T-helper 1 cell treated with Interleukin-12 subunit alpha and Interleukin-12 subunit beta and Interleukin-4 antibody, amounts not matched to agents 30 μg/mL and 1 μg/mL, for 36 hours (primary cell): Measurements from ENCODE around the gene HIPK1.

Experiments used
- H3K27ac Mint-ChIP-seq: one replicate; pipeline ENCODE4 v1.8.0; 2021; ENCODE audit warnings: mild to moderate bottlenecking, mixed read lengths
- H3K27me3 Mint-ChIP-seq: one replicate; pipeline ENCODE4 v1.8.0; 2021; ENCODE audit warnings: low read depth, mixed read lengths
- H3K36me3 Mint-ChIP-seq: one replicate; pipeline ENCODE4 v1.8.0; 2021; ENCODE audit warnings: low read depth, mixed read lengths
- H3K4me1 Mint-ChIP-seq: one replicate; pipeline ENCODE4 v1.8.0; 2021; ENCODE audit warnings: low read depth, mixed read lengths
- H3K4me3 Mint-ChIP-seq: one replicate; pipeline ENCODE4 v1.8.0; 2021; ENCODE audit warnings: mild to moderate bottlenecking, moderate library complexity, mixed read lengths
- H3K9me3 Mint-ChIP-seq: one replicate; pipeline ENCODE4 v1.8.0; 2021; ENCODE audit warnings: mixed read lengths

Gene HIPK1

DNA sequence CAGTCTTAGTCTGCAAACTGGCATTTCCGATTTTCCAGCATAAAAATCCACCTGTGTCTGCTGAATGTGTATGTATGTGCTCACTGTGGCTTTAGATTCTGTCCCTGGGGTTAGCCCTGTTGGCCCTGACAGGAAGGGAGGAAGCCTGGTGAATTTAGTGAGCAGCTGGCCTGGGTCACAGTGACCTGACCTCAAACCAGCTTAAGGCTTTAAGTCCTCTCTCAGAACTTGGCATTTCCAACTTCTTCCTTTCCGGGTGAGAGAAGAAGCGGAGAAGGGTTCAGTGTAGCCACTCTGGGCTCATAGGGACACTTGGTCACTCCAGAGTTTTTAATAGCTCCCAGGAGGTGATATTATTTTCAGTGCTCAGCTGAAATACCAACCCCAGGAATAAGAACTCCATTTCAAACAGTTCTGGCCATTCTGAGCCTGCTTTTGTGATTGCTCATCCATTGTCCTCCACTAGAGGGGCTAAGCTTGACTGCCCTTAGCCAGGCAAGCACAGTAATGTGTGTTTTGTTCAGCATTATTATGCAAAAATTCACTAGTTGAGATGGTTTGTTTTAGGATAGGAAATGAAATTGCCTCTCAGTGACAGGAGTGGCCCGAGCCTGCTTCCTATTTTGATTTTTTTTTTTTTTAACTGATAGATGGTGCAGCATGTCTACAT lies 47.6 kb downstream of the HIPK1 start:
- H3K27me3 Mint-ChIP-seq, result no peaks in the 10 kb centered on the region
- no peak overlapping the region for H3K27ac Mint-ChIP-seq
- H3K4me1 Mint-ChIP-seq, result peaks cover 35% of the 10 kb centered on the region
- peaks cover 25% of the 10 kb centered on the region for H3K36me3 Mint-ChIP-seq
- no peaks in the 10 kb centered on the region for H3K9me3 Mint-ChIP-seq
- no peak overlapping the region for H3K4me3 Mint-ChIP-seq

- peaks cover 16% of the 10 kb centered on the region for H3K36me3 Mint-ChIP-seq
- no peak overlapping the region for H3K4me3 Mint-ChIP-seq
- no peaks in the 10 kb centered on the region for H3K9me3 Mint-ChIP-seq
- peaks cover 35% of the 10 kb centered on the region for H3K4me1 Mint-ChIP-seq
- no peaks in the 10 kb centered on the region for H3K27me3 Mint-ChIP-seq
- no peak overlapping the region for H3K27ac Mint-ChIP-seq
Measured at GRCh38 chr1:113977906-113978305, 48.8 kb downstream of the HIPK1 start.

DNA sequence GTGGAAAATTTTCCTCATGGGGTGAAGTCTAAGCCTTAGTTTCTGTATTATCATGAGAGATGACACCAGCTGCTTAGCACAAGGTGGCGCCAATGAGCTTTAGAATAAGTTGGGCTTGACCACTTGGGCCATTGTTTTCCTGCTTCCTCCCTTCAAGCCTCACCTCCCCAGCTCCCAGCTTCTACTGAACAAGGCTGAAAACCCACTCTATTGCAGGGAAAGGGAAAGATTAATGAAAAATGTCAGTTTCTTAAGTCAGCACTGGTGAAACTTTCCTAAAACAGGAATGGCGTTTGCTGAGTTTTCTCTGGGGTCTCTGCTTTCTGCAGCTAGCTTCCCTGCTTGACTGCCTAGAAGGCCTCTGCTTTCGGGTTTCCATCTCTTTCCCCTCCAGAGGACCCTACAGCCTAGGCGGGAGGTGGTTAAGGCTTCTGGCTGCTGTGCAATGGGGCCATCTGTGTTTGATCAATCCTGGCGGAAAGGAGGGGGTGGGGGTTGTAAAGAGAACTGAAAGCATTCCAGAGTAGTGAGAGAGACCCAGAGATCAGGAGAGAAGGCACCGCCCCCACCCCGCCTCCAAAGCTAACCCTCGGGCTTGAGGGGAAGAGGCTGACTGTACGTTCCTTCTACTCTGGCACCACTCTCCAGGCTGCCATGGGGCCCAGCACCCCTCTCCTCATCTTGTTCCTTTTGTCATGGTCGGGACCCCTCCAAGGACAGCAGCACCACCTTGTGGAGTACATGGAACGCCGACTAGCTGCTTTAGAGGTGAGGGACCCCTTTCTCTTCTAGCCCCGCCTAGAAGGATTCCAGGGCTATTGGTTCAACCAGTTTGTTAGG lies 50.0 kb downstream of the HIPK1 start, which contains the start of gene OLFML3:
OLFML3 (plus strand) TSS at position 612 of the 840 bp plus-strand sequence; CDS start at position 655, 43 bp downstream.
- no peak within 1 kb of the TSS for H3K27ac Mint-ChIP-seq
- no peaks in the 10 kb centered on the region for H3K27me3 Mint-ChIP-seq
- H3K4me1 Mint-ChIP-seq, result peaks cover 31% of the 10 kb centered on the region
- H3K4me3 Mint-ChIP-seq, result no peak within 1 kb of the TSS
- no peaks in the 10 kb centered on the region for H3K9me3 Mint-ChIP-seq
- peaks cover 7% of the 10 kb centered on the region for H3K36me3 Mint-ChIP-seq

DNA sequence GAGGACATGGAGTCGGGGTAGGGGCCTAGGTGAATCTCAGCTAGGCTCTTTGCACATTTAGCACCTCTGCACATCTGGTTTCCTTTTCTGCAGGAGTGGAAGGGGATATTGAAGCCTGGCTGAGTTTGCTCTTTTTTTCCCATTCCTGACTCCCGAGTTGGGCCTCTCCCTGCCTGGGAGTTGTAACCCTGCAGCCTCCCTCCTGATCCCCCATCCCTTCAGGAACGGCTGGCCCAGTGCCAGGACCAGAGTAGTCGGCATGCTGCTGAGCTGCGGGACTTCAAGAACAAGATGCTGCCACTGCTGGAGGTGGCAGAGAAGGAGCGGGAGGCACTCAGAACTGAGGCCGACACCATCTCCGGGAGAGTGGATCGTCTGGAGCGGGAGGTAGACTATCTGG lies 51.0 kb downstream of the HIPK1 start:
- Mint-ChIP-seq H3K4me1 (peaks cover 26% of the 10 kb centered on the region), H3K27ac (no peak overlapping the region), H3K4me3 (no peak overlapping the region), H3K27me3 (no peaks in the 10 kb centered on the region), H3K9me3 (no peaks in the 10 kb centered on the region), H3K36me3 (peaks cover 3% of the 10 kb centered on the region)

GRCh38 chr1:113981962-113982931 lies 53.1 kb downstream of the HIPK1 start:
- Mint-ChIP-seq H3K36me3 (no peaks in the 10 kb centered on the region), H3K4me3 (no peak overlapping the region), H3K9me3 (no peaks in the 10 kb centered on the region), H3K27me3 (no peaks in the 10 kb centered on the region), H3K4me1 (peaks cover 14% of the 10 kb centered on the region), H3K27ac (no peak overlapping the region)

DNA sequence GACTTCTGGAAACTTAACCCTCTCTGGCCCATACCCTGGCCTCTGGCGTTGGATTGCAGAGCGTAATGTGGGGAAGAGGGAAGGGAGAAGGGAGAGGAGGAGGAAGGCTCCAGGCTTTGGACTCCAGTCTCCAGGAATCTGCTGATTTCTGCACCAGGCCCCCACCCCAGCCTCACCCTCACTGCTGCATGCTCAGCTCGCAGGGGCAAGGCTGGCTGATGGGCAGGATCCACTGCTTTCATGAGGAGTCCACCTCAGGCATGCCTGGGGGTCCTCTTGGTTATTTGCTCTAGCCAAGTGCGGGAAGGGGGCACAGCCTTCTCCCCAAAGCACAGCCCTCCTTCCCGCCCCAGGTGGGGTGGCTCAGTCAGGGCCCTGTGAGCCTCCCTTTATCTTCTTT lies 53.8 kb downstream of the HIPK1 start:
- Mint-ChIP-seq H3K27me3 (no peaks in the 10 kb centered on the region), H3K4me3 (no peak overlapping the region), H3K9me3 (no peaks in the 10 kb centered on the region), H3K36me3 (no peaks in the 10 kb centered on the region), H3K27ac (no peak overlapping the region), H3K4me1 (peaks cover 10% of the 10 kb centered on the region)

DNA sequence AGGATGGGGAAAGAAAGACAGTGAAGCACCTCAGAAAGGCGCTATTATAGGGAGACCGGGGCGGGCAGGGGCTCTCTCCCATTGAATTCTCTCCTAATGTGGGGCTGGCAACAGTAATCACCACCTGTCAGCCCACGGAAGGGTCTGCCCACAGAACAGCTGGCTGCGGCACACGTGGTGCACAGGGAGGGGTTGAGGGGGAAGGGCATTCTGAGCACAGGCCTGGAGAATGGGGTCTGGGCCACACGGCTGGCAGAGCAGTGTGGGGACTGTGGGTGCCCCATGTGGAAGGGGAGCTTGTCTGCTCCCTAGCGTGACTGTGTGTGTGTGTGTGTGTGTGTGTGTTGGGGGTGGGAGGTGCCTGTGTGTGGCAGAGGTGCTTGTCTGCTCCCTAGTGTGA lies 54.3 kb downstream of the HIPK1 start:
- H3K27ac Mint-ChIP-seq, result no peak overlapping the region
- H3K4me1 Mint-ChIP-seq, result peaks cover 6% of the 10 kb centered on the region
- no peaks in the 10 kb centered on the region for H3K27me3 Mint-ChIP-seq
- no peak overlapping the region for H3K4me3 Mint-ChIP-seq
- H3K36me3 Mint-ChIP-seq, result no peaks in the 10 kb centered on the region
- no peaks in the 10 kb centered on the region for H3K9me3 Mint-ChIP-seq

- Mint-ChIP-seq H3K27me3 (no peaks in the 10 kb centered on the region), H3K9me3 (no peaks in the 10 kb centered on the region), H3K4me3 (no peak overlapping the region), H3K36me3 (no peaks in the 10 kb centered on the region), H3K4me1 (peaks cover 2% of the 10 kb centered on the region), H3K27ac (no peak overlapping the region)
Measured at GRCh38 chr1:113983826-113984225, 54.7 kb downstream of the HIPK1 start.

GRCh38 chr1:113984710-113985109 lies 55.6 kb downstream of the HIPK1 start:
- Mint-ChIP-seq H3K9me3 (no peaks in the 10 kb centered on the region), H3K27me3 (no peaks in the 10 kb centered on the region), H3K36me3 (no peaks in the 10 kb centered on the region), H3K4me3 (no peak overlapping the region), H3K4me1 (peaks cover 2% of the 10 kb centered on the region), H3K27ac (no peak overlapping the region)

- H3K27me3 Mint-ChIP-seq, result no peaks in the 10 kb centered on the region
- no peak overlapping the region for H3K4me3 Mint-ChIP-seq
- H3K9me3 Mint-ChIP-seq, result no peaks in the 10 kb centered on the region
- H3K4me1 Mint-ChIP-seq, result peaks cover 2% of the 10 kb centered on the region
- no peak overlapping the region for H3K27ac Mint-ChIP-seq
- no peaks in the 10 kb centered on the region for H3K36me3 Mint-ChIP-seq
Measured at GRCh38 chr1:113986802-113987201, 57.7 kb downstream of the HIPK1 start.

DNA sequence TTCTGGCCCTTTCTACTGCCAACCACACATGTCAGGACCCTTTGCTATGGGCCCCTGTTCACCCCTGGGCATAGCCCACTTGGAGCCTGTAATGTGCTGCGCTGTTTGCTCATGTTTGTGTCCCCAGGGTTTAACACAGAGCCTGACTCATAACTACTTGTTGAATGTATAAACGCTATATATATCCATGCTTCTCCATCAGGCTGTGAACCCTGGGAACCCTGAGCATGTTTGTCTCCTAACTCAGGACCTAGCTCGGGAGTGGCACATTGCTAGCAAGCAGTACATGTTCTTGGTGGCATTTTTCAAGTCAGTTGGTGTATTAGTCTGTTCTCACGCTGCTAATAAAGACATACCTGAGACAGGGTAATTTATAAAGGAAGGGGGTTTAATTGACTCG lies 58.1 kb downstream of the HIPK1 start:
- H3K4me3 Mint-ChIP-seq, result no peak overlapping the region
- H3K27me3 Mint-ChIP-seq, result no peaks in the 10 kb centered on the region
- H3K36me3 Mint-ChIP-seq, result no peaks in the 10 kb centered on the region
- H3K9me3 Mint-ChIP-seq, result no peaks in the 10 kb centered on the region
- H3K4me1 Mint-ChIP-seq, result peaks cover 2% of the 10 kb centered on the region
- H3K27ac Mint-ChIP-seq, result no peak overlapping the region

DNA sequence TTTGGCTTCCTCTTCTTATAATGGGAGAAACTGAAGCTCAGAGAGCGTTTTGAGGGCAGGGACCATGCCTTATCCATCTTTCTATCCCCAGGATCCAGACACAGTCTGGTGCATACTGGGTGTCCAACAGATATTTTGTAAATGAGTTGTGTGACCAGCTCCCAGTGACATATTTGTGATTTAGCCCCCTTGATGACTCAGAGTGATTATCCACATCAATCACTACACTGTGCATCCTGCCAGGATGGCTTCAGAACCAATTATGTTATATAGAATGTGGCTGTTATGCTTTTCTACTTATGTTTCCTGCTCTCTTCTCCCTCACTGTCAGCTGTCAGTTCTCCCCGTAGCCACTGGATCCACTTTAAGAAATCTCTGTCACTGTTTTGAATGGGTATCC lies 61.4 kb downstream of the HIPK1 start:
- Mint-ChIP-seq H3K27me3 (no peaks in the 10 kb centered on the region), H3K4me1 (no peaks in the 10 kb centered on the region), H3K27ac (no peak overlapping the region), H3K36me3 (peaks cover 5% of the 10 kb centered on the region), H3K9me3 (peaks cover 21% of the 10 kb centered on the region), H3K4me3 (no peak overlapping the region)

- H3K27me3 Mint-ChIP-seq, result no peaks in the 10 kb centered on the region
- peaks cover 5% of the 10 kb centered on the region for H3K36me3 Mint-ChIP-seq
- H3K4me3 Mint-ChIP-seq, result no peak overlapping the region
- H3K9me3 Mint-ChIP-seq, result peaks cover 23% of the 10 kb centered on the region
- no peak overlapping the region for H3K27ac Mint-ChIP-seq
- H3K4me1 Mint-ChIP-seq, result no peaks in the 10 kb centered on the region
Measured at GRCh38 chr1:113990961-113991360, 61.8 kb downstream of the HIPK1 start.

GRCh38 chr1:113991467-113991997 lies 62.4 kb downstream of the HIPK1 start:
- Mint-ChIP-seq H3K9me3 (peaks cover 23% of the 10 kb centered on the region), H3K4me3 (no peak overlapping the region), H3K27ac (no peak overlapping the region), H3K27me3 (no peaks in the 10 kb centered on the region), H3K36me3 (peaks cover 5% of the 10 kb centered on the region), H3K4me1 (no peaks in the 10 kb centered on the region)
